Myocyte (in vitro differentiated cells): Measurements from ENCODE around the gene ZNF580. TPM values are rescaled to one million over a fixed set of nuclear protein-coding genes. Genes with fewer than 3 reads are reported as not detected.
A peak's percentile ranks its signal among the peaks of the same experiment; 100 is the strongest.

Experiments
- DNase-seq: peaks from one replicate; pipeline ENCODE4 v3.0.0-alpha.2; 2012; ENCODE audit warnings: low read depth
- polyA plus RNA-seq: library from polyadenylated mRNA; unstranded; fragments of >200 nt; gene quantifications from one replicate; pipeline ENCODE4 v1.2.1, GENCODE V29; 2012; ENCODE audit warnings: missing spikeins
- total RNA-seq: library from RNA; depleted of rRNA; stranded (reverse); fragments of >200 nt; gene quantifications from 2 replicates; pipeline ENCODE4 v1.2.3, GENCODE V29; 2014

ZNF580 gene
- 10.2 and 14.7 TPM in 2 replicates for total RNA-seq
- 66.1 TPM for polyA plus RNA-seq

- peak; percentile 78 for DNase-seq
Measured at GRCh38 chr19:55640577-55641425, at the start of gene ZNF580. Gene ZNF580, plus strand, starts transcription at chr19:55641002. Its CDS starts 1,507 bp downstream, at chr19:55642509.

GRCh38 chr19:55591555-55591954 lies 49.2 kb upstream of the ZNF580 start:
- DNase-seq: no peak

GRCh38 chr19:55592391-55593090 lies 48.3 kb upstream of the ZNF580 start:
- no peak for DNase-seq

GRCh38 chr19:55593096-55593772 lies 47.6 kb upstream of the ZNF580 start:
- no peak for DNase-seq

GRCh38 chr19:55594996-55595545 lies 45.7 kb upstream of the ZNF580 start:
- DNase-seq: peak; percentile 34

- no peak for DNase-seq
Measured at GRCh38 chr19:55596304-55596703, 44.5 kb upstream of the ZNF580 start.

- no peak for DNase-seq
Measured at GRCh38 chr19:55597501-55597921, 43.3 kb upstream of the ZNF580 start.

- DNase-seq: no peak
Measured at GRCh38 chr19:55598034-55598433, 42.8 kb upstream of the ZNF580 start.

GRCh38 chr19:55598719-55599467 lies 41.9 kb upstream of the ZNF580 start:
- peak; percentile 92 for DNase-seq

- DNase-seq: peak; percentile 100
Measured at GRCh38 chr19:55599468-55599841, 41.3 kb upstream of the ZNF580 start, which contains the start of gene FIZ1. Gene FIZ1, minus strand, starts transcription at chr19:55599517. Its CDS starts 1,652 bp downstream, at chr19:55597865.

- DNase-seq: peak; percentile 94
Measured at GRCh38 chr19:55599842-55600661, 40.8 kb upstream of the ZNF580 start, which contains the start of gene ZNF524. Gene ZNF524, plus strand, starts transcription at chr19:55600288. Its CDS starts 1,825 bp downstream, at chr19:55602113.

GRCh38 chr19:55600662-55601028 lies 40.2 kb upstream of the ZNF580 start:
- no peak for DNase-seq

- DNase-seq: no peak
Measured at GRCh38 chr19:55601084-55601483, 39.7 kb upstream of the ZNF580 start.

- DNase-seq: no peak
Measured at GRCh38 chr19:55602104-55603001, 38.4 kb upstream of the ZNF580 start.

- DNase-seq: no peak
Measured at GRCh38 chr19:55603115-55603514, 37.7 kb upstream of the ZNF580 start.

- DNase-seq: no peak
Measured at GRCh38 chr19:55603581-55604292, 37.1 kb upstream of the ZNF580 start.

- DNase-seq: peak; percentile 98
Measured at GRCh38 chr19:55605207-55605636, 35.6 kb upstream of the ZNF580 start.
